ENCODE data around the gene RELL1.

DNA sequence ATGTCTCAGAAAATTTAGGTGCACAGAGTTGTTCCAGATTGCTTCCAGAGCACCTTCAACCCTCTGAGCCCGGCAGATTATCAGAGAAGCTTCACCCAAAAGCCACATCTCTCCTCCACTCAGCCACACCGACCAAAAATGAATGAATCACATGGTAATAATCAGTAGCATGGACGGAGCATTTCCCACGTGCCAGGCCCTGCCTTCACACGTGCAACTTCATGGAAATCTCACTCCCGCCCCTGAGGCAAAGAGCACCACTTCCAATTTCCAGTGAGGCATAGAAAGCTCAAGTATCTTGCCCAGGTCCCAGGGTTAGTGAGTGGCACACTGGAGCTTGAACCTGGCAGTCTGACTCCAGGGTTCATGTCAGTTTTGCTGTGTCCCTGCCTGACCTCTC is 56.5 kb downstream of the RELL1 start:
- TF ChIP-seq, protein P1, sequence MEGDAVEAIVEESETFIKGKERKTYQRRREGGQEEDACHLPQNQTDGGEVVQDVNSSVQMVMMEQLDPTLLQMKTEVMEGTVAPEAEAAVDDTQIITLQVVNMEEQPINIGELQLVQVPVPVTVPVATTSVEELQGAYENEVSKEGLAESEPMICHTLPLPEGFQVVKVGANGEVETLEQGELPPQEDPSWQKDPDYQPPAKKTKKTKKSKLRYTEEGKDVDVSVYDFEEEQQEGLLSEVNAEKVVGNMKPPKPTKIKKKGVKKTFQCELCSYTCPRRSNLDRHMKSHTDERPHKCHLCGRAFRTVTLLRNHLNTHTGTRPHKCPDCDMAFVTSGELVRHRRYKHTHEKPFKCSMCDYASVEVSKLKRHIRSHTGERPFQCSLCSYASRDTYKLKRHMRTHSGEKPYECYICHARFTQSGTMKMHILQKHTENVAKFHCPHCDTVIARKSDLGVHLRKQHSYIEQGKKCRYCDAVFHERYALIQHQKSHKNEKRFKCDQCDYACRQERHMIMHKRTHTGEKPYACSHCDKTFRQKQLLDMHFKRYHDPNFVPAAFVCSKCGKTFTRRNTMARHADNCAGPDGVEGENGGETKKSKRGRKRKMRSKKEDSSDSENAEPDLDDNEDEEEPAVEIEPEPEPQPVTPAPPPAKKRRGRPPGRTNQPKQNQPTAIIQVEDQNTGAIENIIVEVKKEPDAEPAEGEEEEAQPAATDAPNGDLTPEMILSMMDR (conservative IDR thresholded peaks at IDR 0.05; ENCODE audit: low read length), result no peak
- TF ChIP-seq EZH2phosphoT487 (IDR thresholded peaks at IDR 0.05; ENCODE audit: borderline replicate concordance, low read depth, low read length), result no peak
